ENCODE results near the gene TRIM16. TPM values are rescaled to one million over a fixed set of nuclear protein-coding genes. Genes with fewer than 3 reads are reported as not detected.
"Not testable (repeated sequence)": the region's sequence is repeated elsewhere in the genome, so short reads cannot be mapped to it uniquely, and the experiment has no call there.

The TRIM16 gene
- total and polyA plus RNA-seq, 2 of the 8 experiments (the other 6 are each of a cell fraction or from before 2014, with no cell fraction given), result 15.2 to 29.1 TPM

GRCh38 chr17:15619331-15620058 is 64.6 kb downstream of the TRIM16 start, which contains the start of gene FBXW10B:
Gene FBXW10B, minus strand, starts transcription at chr17:15619704. Its CDS starts 192 bp downstream, at chr17:15619512.
- peak; percentile 73 for FAIRE-seq
- H3K9me3 ChIP-seq (ENCODE audit: insufficient read depth in 2 of 2, low read depth in 1 of 2, low read length in 1 of 2); H2BK5ac ChIP-seq (ENCODE audit: low read depth, low read length); H3K56ac ChIP-seq (replicated peaks; ENCODE audit: insufficient read length, low read depth, low read length); H2AK5ac ChIP-seq (ENCODE audit: low read depth, low read length); H3K9ac ChIP-seq (replicated peaks in 1 of 4; ENCODE audit: extremely low read depth in 1 of 4, low read depth in 3 of 4, low read length in 3 of 4); DNase-seq (ENCODE audit: low read depth in 1 of 2, low spot score in 2 of 2); H3K79me1 ChIP-seq (ENCODE audit: low read depth, low read length); H2BK12ac ChIP-seq (ENCODE audit: low read depth, low read length); H3K4me1 ChIP-seq (replicated peaks in 1 of 4; ENCODE audit: control insufficient read depth in 3 of 4, insufficient read depth in 4 of 4, low read length in 3 of 4); H3K4ac ChIP-seq (replicated peaks; ENCODE audit: insufficient read length, low read depth, low read length); H2BK15ac ChIP-seq (ENCODE audit: low read length); CTCF ChIA-PET (ENCODE audit: partially characterized antibody); POLR2A ChIA-PET (ENCODE audit: partially characterized antibody); H3K27ac ChIP-seq (ENCODE audit: low read depth, low read length); H3K23me2 ChIP-seq (ENCODE audit: low read depth, low read length); H3K18ac ChIP-seq (ENCODE audit: extremely low read depth, low read length); H3K27me3 ChIP-seq (replicated peaks in 1 of 4; ENCODE audit: control insufficient read depth in 3 of 4, extremely low read depth in 1 of 4, insufficient read depth in 3 of 4, low read length in 3 of 4); H3K4me3 ChIP-seq (ENCODE audit: extremely low read depth in 1 of 4, insufficient read depth in 2 of 4, low read depth in 3 of 4, low read length in 4 of 4); H2BK120ac ChIP-seq (replicated peaks; ENCODE audit: low read depth, low read length); H4K5ac ChIP-seq (ENCODE audit: insufficient read length, low read depth, low read length); H2BK20ac ChIP-seq (ENCODE audit: low read length); H3K23ac ChIP-seq (ENCODE audit: insufficient read length); H3K79me2 ChIP-seq (ENCODE audit: control insufficient read depth in 1 of 2, insufficient read depth in 2 of 2, low read length in 2 of 2); H2AFZ ChIP-seq (ENCODE audit: low read length); H3K36me3 ChIP-seq (ENCODE audit: control insufficient read depth in 2 of 4, insufficient read depth in 4 of 4, low read length in 3 of 4); H3K4me2 ChIP-seq (ENCODE audit: insufficient read depth in 1 of 2, low read depth in 2 of 2, low read length in 2 of 2); H4K8ac ChIP-seq (ENCODE audit: extremely low read depth, insufficient read depth, low read length); H4K20me1 ChIP-seq (replicated peaks in 1 of 2; ENCODE audit: control insufficient read depth in 1 of 2, insufficient read depth in 2 of 2, low read length in 2 of 2); H3K14ac ChIP-seq (ENCODE audit: insufficient read length); H4K91ac ChIP-seq (replicated peaks; ENCODE audit: insufficient read length, low read length): not testable (repeated sequence)
- 75% methylated on average over 11 of the region's 12 CpGs; no CpG with 5 or more reads in 1 of the 2 experiments for WGBS, 2 experiments (ENCODE audit: extremely low coverage in 1 of 2, insufficient coverage in 1 of 2, insufficient read length in 1 of 2, insufficient replicate concordance in 2 of 2, low coverage in 1 of 2, low lambda C conversion rate in 2 of 2, missing lambda C conversion rate in 1 of 2)

All from H1 (cell line).